ENCODE measurements around the gene GSTA5. TPM values are rescaled to one million over a fixed set of nuclear protein-coding genes. Genes with fewer than 3 reads are reported as not detected.

The GSTA5 gene
- total and polyA plus RNA-seq, 9 donors: not detected

DNA sequence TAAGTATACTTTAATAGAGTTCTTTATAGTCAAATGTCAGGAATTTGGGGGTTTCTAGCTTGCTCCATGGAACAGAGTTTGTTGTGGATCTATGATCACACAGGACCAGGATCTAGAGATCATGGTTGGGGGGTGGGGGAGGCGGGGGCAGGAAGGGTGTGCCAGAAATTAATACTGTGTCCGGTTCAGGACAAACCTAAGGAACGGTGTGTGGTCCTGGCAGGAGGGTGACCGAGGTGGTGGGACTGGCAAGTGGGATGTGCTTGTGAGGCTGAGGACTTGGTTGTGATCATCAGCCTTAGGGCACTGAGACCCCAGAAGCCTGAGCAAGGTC is 41.0 kb upstream of the GSTA5 start:
- Histone ChIP-seq H3K4me1 (ENCODE audit: insufficient read depth) (no peaks in the 10 kb centered on the region), H3K36me3 (no peaks in the 10 kb centered on the region), H3K27me3 (no peaks in the 10 kb centered on the region), H3K27ac (no peak overlapping the region), H3K9me3 (no peaks in the 10 kb centered on the region), H3K4me3 (peak overlapping the region; percentile 33)
- DNase-seq: no peak
- 37 to 57% (median 50%) methylated on average over 4 of the region's 4 CpGs for WGBS, 3 donors
- no peak for TF ChIP-seq POLR2A (IDR thresholded peaks at IDR 0.05)
- TF ChIP-seq CTCF (IDR thresholded peaks at IDR 0.05): no peak
- TF ChIP-seq EP300 (IDR thresholded peaks at IDR 0.05): no peak
- intact Hi-C loops (cut with DNase I): no loop called here

- H3K27ac ChIP-seq: no peak overlapping the region
- H3K27me3 ChIP-seq: no peaks in the 10 kb centered on the region
- TF ChIP-seq POLR2A (IDR thresholded peaks at IDR 0.05) (no peak), CTCF (IDR thresholded peaks at IDR 0.05) (no peak), EP300 (IDR thresholded peaks at IDR 0.05) (no peak)
- intact Hi-C loops (cut with DNase I): no loop called here
- no peaks in the 10 kb centered on the region for H3K9me3 ChIP-seq
- 64 to 83% (median 71%) methylated on average over 2 of the region's 2 CpGs for WGBS, 3 donors
- H3K36me3 ChIP-seq: no peaks in the 10 kb centered on the region
- H3K4me1 ChIP-seq (ENCODE audit: insufficient read depth): no peaks in the 10 kb centered on the region
- no peak overlapping the region for H3K4me3 ChIP-seq
- DNase-seq: no peak
These were observed 37.2 kb upstream of the GSTA5 start for GRCh38 chr6:52877786-52878185.

- Histone ChIP-seq H3K4me3 (no peak overlapping the region), H3K9me3 (no peaks in the 10 kb centered on the region), H3K36me3 (no peaks in the 10 kb centered on the region), H3K4me1 (ENCODE audit: insufficient read depth) (no peaks in the 10 kb centered on the region), H3K27ac (no peak overlapping the region), H3K27me3 (no peaks in the 10 kb centered on the region)
- intact Hi-C loops (cut with DNase I): no loop called here
- 57 to 65% (median 63%) methylated on average over 3 of the region's 3 CpGs for WGBS, 3 donors
- TF ChIP-seq CTCF (IDR thresholded peaks at IDR 0.05) (no peak), POLR2A (IDR thresholded peaks at IDR 0.05) (no peak), EP300 (IDR thresholded peaks at IDR 0.05) (no peak)
- no peak for DNase-seq
These were observed 36.6 kb upstream of the GSTA5 start for GRCh38 chr6:52877168-52877567.

GRCh38 chr6:52876056-52876787 is 35.6 kb upstream of the GSTA5 start:
- Histone ChIP-seq H3K9me3 (no peaks in the 10 kb centered on the region), H3K27ac (no peak overlapping the region), H3K27me3 (no peaks in the 10 kb centered on the region), H3K4me1 (ENCODE audit: insufficient read depth) (no peaks in the 10 kb centered on the region), H3K36me3 (no peaks in the 10 kb centered on the region), H3K4me3 (no peak overlapping the region)
- DNase-seq: no peak
- TF ChIP-seq EP300 (IDR thresholded peaks at IDR 0.05) (no peak), POLR2A (IDR thresholded peaks at IDR 0.05) (no peak), CTCF (IDR thresholded peaks at IDR 0.05) (no peak)
- WGBS, 3 donors: 72 to 77% (median 76%) methylated on average over 7 of the region's 7 CpGs
- intact Hi-C loops (cut with DNase I): no loop called here

All from ovary (tissue), 9 donors.